ENCODE measurements around the gene IFT172.

The IFT172 gene

GRCh38 chr2:27494284-27494943 is 4.9 kb upstream of the IFT172 start:
- TF ChIP-seq CTCF (IDR thresholded peaks at IDR 0.05; ENCODE audit: low read depth, low read length): no peak
- DNase-seq (ENCODE audit: low read depth in 2 of 2): peak; percentile 60 to 80
- peak overlapping the region; percentile 68 to 69 for H3K4me3 ChIP-seq (replicated peaks in 1 of 2; ENCODE audit: low read depth in 2 of 2, low read length in 2 of 2)

- no peak for TF ChIP-seq CTCF (IDR thresholded peaks at IDR 0.05; ENCODE audit: low read depth, low read length)
- H3K4me3 ChIP-seq (replicated peaks in 1 of 2; ENCODE audit: low read depth in 2 of 2, low read length in 2 of 2): peak overlapping the region in 1 of 2 donors; percentile 68
- DNase-seq (ENCODE audit: low read depth in 2 of 2): no peak
Observed at GRCh38 chr2:27493948-27494283, 4.4 kb upstream of the IFT172 start.

- no peak overlapping the region for H3K4me3 ChIP-seq (replicated peaks in 1 of 2; ENCODE audit: low read depth in 2 of 2, low read length in 2 of 2)
- no peak for TF ChIP-seq CTCF (IDR thresholded peaks at IDR 0.05; ENCODE audit: low read depth, low read length)
- no peak for DNase-seq (ENCODE audit: low read depth in 2 of 2)
Observed at GRCh38 chr2:27492557-27492956, 3.0 kb upstream of the IFT172 start.

- no peak for TF ChIP-seq CTCF (IDR thresholded peaks at IDR 0.05; ENCODE audit: low read depth, low read length)
- peak overlapping the region; percentile 69 to 88 for H3K4me3 ChIP-seq (replicated peaks in 1 of 2; ENCODE audit: low read depth in 2 of 2, low read length in 2 of 2)
- peak in 1 of 2 donors; percentile 43 for DNase-seq (ENCODE audit: low read depth in 2 of 2)
Observed at GRCh38 chr2:27489118-27489497, 435 bp downstream of the IFT172 start.

GRCh38 chr2:27485496-27485895 is 4.0 kb downstream of the IFT172 start:
- DNase-seq (ENCODE audit: low read depth in 2 of 2): no peak
- no peak for TF ChIP-seq CTCF (IDR thresholded peaks at IDR 0.05; ENCODE audit: low read depth, low read length)
- no peak overlapping the region for H3K4me3 ChIP-seq (replicated peaks in 1 of 2; ENCODE audit: low read depth in 2 of 2, low read length in 2 of 2)

GRCh38 chr2:27471961-27472360 is 17.6 kb downstream of the IFT172 start:
- TF ChIP-seq CTCF (IDR thresholded peaks at IDR 0.05; ENCODE audit: low read depth, low read length): no peak
- no peak overlapping the region for H3K4me3 ChIP-seq (replicated peaks in 1 of 2; ENCODE audit: low read depth in 2 of 2, low read length in 2 of 2)
- DNase-seq (ENCODE audit: low read depth in 2 of 2): no peak

- H3K4me3 ChIP-seq (replicated peaks in 1 of 2; ENCODE audit: low read depth in 2 of 2, low read length in 2 of 2): no peak overlapping the region
- TF ChIP-seq CTCF (IDR thresholded peaks at IDR 0.05; ENCODE audit: low read depth, low read length): no peak
- no peak for DNase-seq (ENCODE audit: low read depth in 2 of 2)
Observed at GRCh38 chr2:27464443-27464842, 25.1 kb downstream of the IFT172 start.
